ENCODE measurements around the gene CPSF4L. TPM values are rescaled to one million over a fixed set of nuclear protein-coding genes. Genes with fewer than 3 reads are reported as not detected.

CPSF4L gene
- total RNA-seq, 1 donor from 2014 or later, result not detected

GRCh38 chr17:73290399-73291259 lies 28.9 kb upstream of the CPSF4L start:
- intact Hi-C loops (cut with micrococcal nuclease), result no loop called here

GRCh38 chr17:73289549-73290254 lies 28.0 kb upstream of the CPSF4L start:
- intact Hi-C loops (cut with micrococcal nuclease), result no loop called here

- intact Hi-C loops (cut with micrococcal nuclease), result no loop called here
Measured at GRCh38 chr17:73288534-73289302, 27.0 kb upstream of the CPSF4L start.

GRCh38 chr17:73286863-73287296 lies 25.2 kb upstream of the CPSF4L start:
- intact Hi-C loops (cut with micrococcal nuclease), result no loop called here

GRCh38 chr17:73285916-73286862 lies 24.5 kb upstream of the CPSF4L start:
- intact Hi-C loops (cut with micrococcal nuclease), result no loop called here

GRCh38 chr17:73285603-73285908 lies 23.9 kb upstream of the CPSF4L start:
- intact Hi-C loops (cut with micrococcal nuclease), result no loop called here

- intact Hi-C loops (cut with micrococcal nuclease), result no loop called here
Measured at GRCh38 chr17:73284906-73285602, 23.4 kb upstream of the CPSF4L start.

GRCh38 chr17:73284354-73284753 lies 22.7 kb upstream of the CPSF4L start:
- intact Hi-C loops (cut with micrococcal nuclease), result no loop called here

GRCh38 chr17:73283841-73284282 lies 22.2 kb upstream of the CPSF4L start:
- intact Hi-C loops (cut with micrococcal nuclease), result loop anchor here (2.0 kb wide), 1 partner anchor 75 kb away; no protein-coding TSS in a partner anchor

- intact Hi-C loops (cut with micrococcal nuclease), result loop anchor here (2.0 kb wide), 1 partner anchor 76 kb away; no protein-coding TSS in a partner anchor
Measured at GRCh38 chr17:73283250-73283649, 21.6 kb upstream of the CPSF4L start.

GRCh38 chr17:73282629-73283028 lies 20.9 kb upstream of the CPSF4L start:
- intact Hi-C loops (cut with micrococcal nuclease), result loop anchor here (2.0 kb wide), 1 partner anchor 76 kb away; no protein-coding TSS in a partner anchor

GRCh38 chr17:73281928-73282327 lies 20.2 kb upstream of the CPSF4L start:
- intact Hi-C loops (cut with micrococcal nuclease), result loop anchor here (2.0 kb wide), 1 partner anchor 77 kb away; no protein-coding TSS in a partner anchor

- intact Hi-C loops (cut with micrococcal nuclease), result no loop called here
Measured at GRCh38 chr17:73280191-73280590, 18.5 kb upstream of the CPSF4L start.

- intact Hi-C loops (cut with micrococcal nuclease), result no loop called here
Measured at GRCh38 chr17:73279704-73280103, 18.0 kb upstream of the CPSF4L start.

GRCh38 chr17:73278465-73279453 lies 17.1 kb upstream of the CPSF4L start:
- intact Hi-C loops (cut with micrococcal nuclease), result no loop called here

- intact Hi-C loops (cut with micrococcal nuclease), result no loop called here
Measured at GRCh38 chr17:73278049-73278464, 16.4 kb upstream of the CPSF4L start.

- intact Hi-C loops (cut with micrococcal nuclease), result no loop called here
Measured at GRCh38 chr17:73274490-73274889, 12.8 kb upstream of the CPSF4L start.

- intact Hi-C loops (cut with micrococcal nuclease), result no loop called here
Measured at GRCh38 chr17:73272906-73273218, 11.2 kb upstream of the CPSF4L start.

GRCh38 chr17:73271072-73271471 lies 9.4 kb upstream of the CPSF4L start:
- intact Hi-C loops (cut with micrococcal nuclease), result no loop called here

All from T-helper 1 cell treated with Interleukin-12 subunit alpha and Interleukin-12 subunit beta and Interleukin-4 antibody, amounts not matched to agents 30 ng/mL and 1 ng/mL, for 36 hours (primary cell).